HG03342 (cell line): Measurements from ENCODE around the gene ITGA1.

ENCODE experiments used
- ATAC-seq: cut with Tn5 transposase; IDR thresholded peaks from one replicate; pipeline ENCODE4 v1.9.1; 2021; ENCODE audit warnings: mild to moderate bottlenecking, moderate library complexity; ENCODE audit not compliant: unreplicated experiment

ITGA1 gene

DNA sequence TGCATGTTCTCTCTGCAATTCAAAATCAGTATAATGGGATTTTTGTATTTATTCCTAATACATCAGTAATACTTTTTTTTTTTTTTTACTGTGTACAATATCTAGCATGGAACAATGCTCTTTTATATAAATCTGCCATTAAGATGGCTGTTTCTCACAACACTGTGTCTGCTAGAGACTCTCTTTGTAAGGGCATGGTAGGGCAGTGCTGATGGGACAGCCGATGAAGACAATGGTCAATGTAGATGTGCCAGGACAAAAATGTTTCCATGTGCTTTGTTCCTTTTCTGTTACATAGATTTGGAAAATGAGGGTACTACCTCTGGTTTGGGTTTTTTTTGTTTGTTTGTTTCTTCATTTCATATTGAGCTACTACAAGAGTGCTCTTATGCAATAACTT lies 106.1 kb downstream of the ITGA1 start:
- no peak for ATAC-seq

- no peak for ATAC-seq
These were observed 106.7 kb downstream of the ITGA1 start for GRCh38 chr5:52894451-52894850.

GRCh38 chr5:52895075-52895474 lies 107.4 kb downstream of the ITGA1 start:
- ATAC-seq, result no peak

GRCh38 chr5:52895572-52896413 lies 108.1 kb downstream of the ITGA1 start:
- ATAC-seq, result no peak

DNA sequence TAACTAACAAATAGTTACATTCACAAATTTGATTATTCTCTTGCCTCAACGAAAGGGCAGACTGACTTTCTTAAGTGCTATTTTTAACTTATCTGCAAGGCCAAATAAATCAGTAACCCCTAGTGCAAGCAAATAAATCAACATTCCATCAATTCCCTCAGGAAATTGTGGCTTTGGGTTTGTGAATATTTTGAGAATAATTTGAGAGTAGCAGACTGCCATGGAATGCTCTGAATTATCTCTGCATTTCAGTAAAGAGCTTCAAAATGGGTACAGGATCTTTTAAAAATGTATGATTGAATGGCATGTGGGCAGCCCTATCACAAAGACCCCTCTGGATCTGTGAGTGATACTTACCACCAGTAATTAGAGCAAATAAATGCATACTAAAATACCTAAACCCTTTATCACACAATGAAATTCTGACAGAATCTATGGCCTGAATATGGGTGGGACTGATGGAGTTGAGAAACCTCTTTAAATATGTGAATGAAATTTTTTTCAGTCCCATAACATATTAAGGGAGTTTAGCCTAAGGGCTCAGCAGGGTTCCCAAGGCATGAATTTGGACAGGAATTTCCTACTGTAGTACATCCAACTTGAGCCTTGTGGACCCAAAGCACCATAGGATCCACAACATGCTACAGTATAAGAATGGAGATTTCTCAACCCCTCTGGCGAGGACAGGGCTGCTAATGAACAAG lies 109.0 kb downstream of the ITGA1 start:
- no peak for ATAC-seq

DNA sequence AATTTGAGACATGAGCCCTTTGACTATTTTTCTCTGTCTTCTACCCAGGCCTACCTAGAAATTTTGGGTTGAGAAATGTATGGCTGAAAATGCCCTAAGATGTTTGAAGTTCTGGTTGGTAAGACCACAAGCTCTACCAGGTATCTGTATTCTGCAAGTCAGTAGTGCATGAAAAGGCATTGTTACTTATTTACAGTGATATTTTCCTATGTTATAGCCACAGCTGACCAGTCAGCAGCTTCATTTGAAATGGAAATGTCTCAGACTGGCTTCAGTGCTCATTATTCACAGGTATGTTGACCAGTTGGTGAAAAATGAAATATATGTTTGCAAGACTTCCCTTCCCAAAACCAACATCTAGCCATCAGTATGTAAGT lies 109.5 kb downstream of the ITGA1 start:
- ATAC-seq, result no peak

GRCh38 chr5:52898961-52899680 lies 111.4 kb downstream of the ITGA1 start:
- no peak for ATAC-seq

GRCh38 chr5:52903142-52903541 lies 115.4 kb downstream of the ITGA1 start:
- no peak for ATAC-seq

DNA sequence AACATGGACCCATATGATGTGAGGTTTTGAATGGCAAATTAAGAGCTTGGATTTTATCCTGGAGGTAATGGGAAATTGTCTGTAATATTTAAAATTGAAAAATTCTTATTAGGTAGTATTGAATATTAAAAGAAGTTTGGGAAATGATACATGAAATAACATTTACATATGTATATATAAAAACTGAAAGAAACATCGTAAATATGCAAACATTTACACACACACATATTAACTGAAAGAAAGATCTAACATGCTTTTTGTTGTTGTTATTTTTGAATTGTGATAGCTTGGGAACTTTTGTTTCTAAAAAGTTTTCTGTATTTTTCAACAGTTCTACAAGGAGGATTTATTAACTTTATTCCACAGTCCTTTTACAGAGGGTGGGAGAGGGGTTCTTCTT lies 118.6 kb downstream of the ITGA1 start:
- ATAC-seq, result no peak

- ATAC-seq, result no peak
These were observed 119.1 kb downstream of the ITGA1 start for GRCh38 chr5:52906845-52907244.

- no peak for ATAC-seq
These were observed 121.5 kb downstream of the ITGA1 start for GRCh38 chr5:52909192-52909591.

DNA sequence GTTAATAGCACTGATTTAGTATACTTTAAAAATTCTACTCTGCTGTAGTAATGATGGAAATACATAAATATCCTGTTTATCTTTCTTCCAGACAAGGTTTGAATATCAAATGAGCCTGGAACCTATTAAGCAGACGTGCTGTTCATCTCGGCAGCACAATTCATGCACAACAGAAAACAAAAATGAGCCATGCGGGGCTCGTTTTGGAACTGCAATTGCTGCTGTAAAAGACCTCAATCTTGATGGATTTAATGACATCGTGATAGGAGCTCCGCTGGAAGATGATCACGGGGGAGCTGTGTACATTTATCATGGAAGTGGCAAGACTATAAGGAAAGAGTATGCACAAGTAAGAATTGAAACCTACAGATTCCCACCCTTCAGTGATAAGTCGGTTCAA lies 122.4 kb downstream of the ITGA1 start:
- ATAC-seq, result no peak

DNA sequence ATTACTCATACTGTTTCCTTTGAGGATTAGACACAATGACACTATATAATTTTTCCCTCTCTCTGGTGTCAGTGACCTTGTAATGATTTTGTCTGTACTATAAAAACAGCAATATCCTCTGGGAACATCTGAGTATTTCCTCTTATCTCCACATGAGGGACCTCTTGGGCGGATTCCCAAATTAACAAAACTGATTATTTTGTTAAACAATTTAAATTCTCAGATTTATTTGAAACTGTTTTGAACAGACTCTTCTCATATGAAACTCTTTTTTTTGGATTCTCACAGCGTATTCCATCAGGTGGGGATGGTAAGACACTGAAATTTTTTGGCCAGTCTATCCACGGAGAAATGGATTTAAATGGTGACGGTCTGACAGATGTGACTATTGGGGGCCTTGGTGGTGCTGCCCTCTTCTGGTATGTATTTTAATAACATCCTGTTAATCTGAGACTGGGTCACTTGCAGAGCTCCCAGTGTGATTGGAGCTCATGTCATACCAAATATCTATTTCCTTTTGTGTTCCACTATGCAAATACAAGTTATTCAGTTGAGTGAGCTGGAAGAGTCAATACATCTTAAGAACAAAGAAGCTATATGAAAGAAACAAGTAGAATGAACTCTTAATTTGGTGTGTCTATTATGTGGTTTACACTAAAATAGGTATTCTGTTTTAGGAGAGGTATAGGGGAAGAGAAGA lies 127.6 kb downstream of the ITGA1 start:
- peak; percentile 99 for ATAC-seq

DNA sequence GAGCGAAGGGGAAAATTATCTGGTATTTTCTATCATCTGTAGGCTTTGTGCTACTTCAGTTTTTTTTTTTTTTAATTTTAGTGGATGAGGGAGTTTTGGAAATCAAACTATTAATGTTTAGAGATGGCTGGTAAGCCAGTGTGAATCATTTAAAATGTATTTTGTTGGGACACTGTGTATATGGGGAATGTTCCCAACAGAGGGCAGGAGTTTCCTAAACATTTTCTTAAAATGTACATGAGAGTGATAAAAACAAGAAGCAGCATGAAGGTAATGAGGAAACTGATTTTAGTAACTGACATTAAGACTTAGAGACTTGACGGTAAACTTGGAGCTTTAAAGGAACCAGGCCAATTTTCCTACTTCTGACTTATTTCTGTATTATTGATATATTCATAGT lies 133.2 kb downstream of the ITGA1 start:
- no peak for ATAC-seq

- ATAC-seq, result no peak
These were observed 134.7 kb downstream of the ITGA1 start for GRCh38 chr5:52922384-52922783.

DNA sequence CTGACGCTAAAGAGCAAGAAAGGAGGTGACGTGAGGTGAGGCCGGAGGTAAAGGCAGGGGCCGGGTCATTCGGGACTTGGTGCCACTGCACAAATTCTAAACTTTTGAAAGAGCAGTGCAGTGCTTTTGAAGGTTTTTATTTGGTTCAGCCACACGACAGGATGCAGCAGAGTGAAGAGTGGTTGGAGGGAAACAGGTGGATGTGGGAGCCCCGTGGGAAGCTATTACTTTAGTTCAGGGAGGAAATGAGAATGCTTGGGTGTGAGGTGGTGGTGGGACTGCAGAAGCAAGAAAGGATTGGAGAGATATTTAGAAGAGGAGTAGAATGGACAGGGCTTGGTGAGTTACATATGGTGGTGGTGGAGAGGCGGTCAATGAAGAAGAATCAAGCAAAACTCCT lies 136.7 kb downstream of the ITGA1 start:
- no peak for ATAC-seq

- no peak for ATAC-seq
These were observed 137.3 kb downstream of the ITGA1 start for GRCh38 chr5:52925001-52925400.

DNA sequence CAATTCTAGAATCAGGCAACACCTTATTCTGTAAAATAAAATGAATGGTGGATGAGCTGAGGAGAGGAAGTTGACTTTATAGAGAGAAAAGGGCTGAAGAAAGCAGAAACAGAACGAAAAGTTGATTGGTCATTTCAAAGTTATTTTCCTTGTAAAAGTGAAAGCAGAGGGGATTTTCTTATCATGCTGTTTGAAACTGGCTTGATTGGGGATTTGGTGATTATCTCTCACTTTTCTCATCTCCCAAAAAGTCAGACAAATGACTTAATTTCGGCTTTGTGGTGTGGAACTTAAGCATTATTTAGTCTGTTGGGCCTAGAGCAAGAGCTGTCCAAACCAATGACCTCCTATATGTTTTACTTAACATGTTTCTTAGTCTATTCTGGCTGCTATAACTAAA lies 141.0 kb downstream of the ITGA1 start:
- no peak for ATAC-seq

GRCh38 chr5:52938226-52938625 lies 150.5 kb downstream of the ITGA1 start:
- no peak for ATAC-seq

DNA sequence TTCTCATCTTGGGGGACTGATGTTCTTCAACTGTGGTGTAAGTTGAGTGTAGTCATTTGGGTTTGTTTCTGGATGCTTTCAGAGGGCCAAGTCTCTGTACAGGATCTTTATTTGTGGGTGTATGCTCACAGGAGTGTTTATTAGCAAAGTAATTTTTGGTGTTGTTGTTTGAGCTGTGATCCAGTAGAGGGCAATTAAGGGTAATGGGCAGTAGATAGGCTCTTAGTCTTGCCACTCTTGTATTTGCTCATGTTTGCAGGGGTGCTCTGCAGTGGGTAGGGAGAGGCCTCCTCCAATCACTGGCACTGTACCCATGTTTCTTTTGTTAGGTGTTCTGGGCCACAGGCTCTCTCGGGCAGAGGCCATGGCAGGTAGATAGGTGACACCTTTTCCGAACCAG lies 155.6 kb downstream of the ITGA1 start:
- ATAC-seq, result no peak

DNA sequence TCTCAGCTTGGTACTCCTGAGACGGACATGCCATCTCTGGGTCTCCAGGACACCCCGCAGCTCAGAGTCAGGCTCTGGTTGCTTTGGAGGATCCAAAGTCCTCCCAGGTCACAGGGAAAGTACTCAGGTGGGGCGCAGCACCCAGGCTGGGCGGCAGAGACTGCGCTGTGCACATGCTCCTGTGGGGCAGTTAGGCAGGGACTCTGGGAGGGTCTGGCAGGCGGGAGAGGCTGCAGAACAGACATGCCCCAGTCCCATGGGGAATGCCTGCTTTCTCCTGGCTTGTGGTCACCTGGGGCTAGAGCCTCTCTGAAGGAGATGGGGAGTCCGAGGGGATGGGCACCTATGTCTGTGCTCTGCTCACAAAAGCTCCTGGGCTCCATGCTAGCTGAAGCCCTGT lies 156.1 kb downstream of the ITGA1 start:
- no peak for ATAC-seq
